K562 (cell line): ENCODE results near the gene NDUFB7. TPM values are rescaled to one million over a fixed set of nuclear protein-coding genes. Genes with fewer than 3 reads are reported as not detected.
A peak's percentile ranks its signal among the peaks of the same experiment; 100 is the strongest.

Experiments used
- C11orf30 ChIP-seq: fragments of 450-650 bp; IDR thresholded peaks from 2 replicates; pipeline ENCODE4 v1.6.1; 2016; ENCODE audit warnings: low read depth, mild to moderate bottlenecking
- CTCFL ChIP-seq: IDR thresholded peaks from 2 replicates; pipeline ENCODE4 v1.6.1; 2011; ENCODE audit warnings: borderline replicate concordance, low read depth, mild to moderate bottlenecking, moderate library complexity, low read length; ENCODE audit not compliant: insufficient read depth, poor library complexity, severe bottlenecking
- CXXC5 ChIP-seq: fragments of 250-450 bp; sonication (Bioruptor Pico); IDR thresholded peaks from 2 replicates; pipeline ENCODE4 v1.8.0; 2022; ENCODE audit warnings: inconsistent platforms, mild to moderate bottlenecking, moderate library complexity
- E2F6 ChIP-seq, 2 experiments: IDR thresholded peaks; 2 replicates each; pipeline ENCODE4 v1.6.1; 2011; ENCODE audit warnings: borderline replicate concordance in 1 of 2, control low read depth in 1 of 2, low read depth in 1 of 2, low read length in 1 of 2, mild to moderate bottlenecking in 1 of 2, mixed read lengths in 1 of 2, moderate library complexity in 1 of 2; ENCODE audit not compliant: insufficient read depth in 1 of 2, insufficient read length in 1 of 2, poor library complexity in 1 of 2, severe bottlenecking in 1 of 2; ENCODE audit errors: extremely low read depth in 1 of 2
- FIP1L1 ChIP-seq: fragments of 200-400 bp; formaldehyde crosslinking; IDR thresholded peaks from 2 replicates; pipeline ENCODE4 v1.6.1; 2018; ENCODE audit warnings: mild to moderate bottlenecking, low read depth, low read length; ENCODE audit not compliant: poor library complexity, severe bottlenecking
- HNRNPL ChIP-seq: fragments of 200-400 bp; formaldehyde crosslinking; IDR thresholded peaks from 2 replicates; pipeline ENCODE4 v1.6.1; 2017; ENCODE audit warnings: low read depth, mild to moderate bottlenecking, low read length
- MAZ ChIP-seq, 2 experiments: fragments of 450-650 bp in 1 of 2; sonication (generic) in 1 of 2; formaldehyde crosslinking; IDR thresholded peaks in 1 of 2; conservative IDR thresholded peaks in 1 of 2; 2 replicates each; pipeline versions ENCODE4 v1.4.0 to v1.5.0; 2020; ENCODE audit warnings: mild to moderate bottlenecking in 1 of 2, missing genetic modification reagents in 1 of 2
- RAD21 ChIP-seq, 2 experiments: fragments of 250-450 bp in 1 of 2; fragments of 450-650 bp in 1 of 2; sonication (Bioruptor Pico) in 1 of 2; formaldehyde crosslinking in 1 of 2; IDR thresholded peaks in 1 of 2; conservative IDR thresholded peaks in 1 of 2; 2 replicates each; pipeline versions ENCODE4 v1.4.0 to v1.8.0; 2020 to 2022; ENCODE audit warnings: mild to moderate bottlenecking in 2 of 2, moderate library complexity in 1 of 2
- RBBP5 ChIP-seq: fragments of 200-600 bp; sonication (generic); IDR thresholded peaks from 2 replicates; pipeline ENCODE4 v1.6.1; 2012; ENCODE audit warnings: borderline replicate concordance, mild to moderate bottlenecking, low read length, control low read depth, inconsistent platforms; ENCODE audit not compliant: insufficient read depth, poor library complexity, severe bottlenecking
- SAP30 ChIP-seq: fragments of 200-600 bp; sonication (generic); IDR thresholded peaks from 2 replicates; pipeline ENCODE4 v1.6.1; 2012; ENCODE audit warnings: borderline replicate concordance, low read depth, mild to moderate bottlenecking, moderate library complexity, low read length, control low read depth, inconsistent platforms; ENCODE audit not compliant: insufficient read depth, poor library complexity, severe bottlenecking
- STAT5A ChIP-seq: IDR thresholded peaks from 2 replicates; pipeline ENCODE4 v1.6.1; 2012; ENCODE audit warnings: low read length, inconsistent platforms, borderline replicate concordance
- YY1 ChIP-seq, 3 experiments: IDR thresholded peaks; 2 replicates each; pipeline ENCODE4 v1.6.1; 2011; ENCODE audit warnings: low read length in 2 of 3, mild to moderate bottlenecking in 2 of 3, moderate library complexity in 2 of 3, borderline replicate concordance in 1 of 3, control low read depth in 1 of 3, low read depth in 1 of 3; ENCODE audit not compliant: insufficient read depth in 3 of 3, insufficient replicate concordance in 2 of 3, control insufficient read depth in 1 of 3, insufficient read length in 1 of 3; ENCODE audit errors: extremely low read depth in 1 of 3
- ZKSCAN1 ChIP-seq: fragments of 150-350 bp; IDR thresholded peaks from 2 replicates; pipeline ENCODE4 v1.6.1; 2016; ENCODE audit warnings: low read depth, low read length
- ZNF75A ChIP-seq: fragments of 450-650 bp; formaldehyde crosslinking; IDR thresholded peaks from 2 replicates; pipeline ENCODE4 v1.4.0; 2020; ENCODE audit warnings: mild to moderate bottlenecking
- ZNF764 ChIP-seq: fragments of 250-450 bp; sonication (Bioruptor Pico); IDR thresholded peaks from 2 replicates; pipeline ENCODE4 v1.4.0; 2020; ENCODE audit warnings: low read depth, mild to moderate bottlenecking, moderate library complexity
- polyA plus RNA-seq, 8 experiments: library from polyadenylated mRNA; depleted of rRNA in 4 of 8; stranded (reverse) in 5 of 8; unstranded in 3 of 8; fragments of >200 nt; fragmentation: Nextera tagmentation in 2 of 8; fragmentation: Illumina TruSeq in 1 of 8; extraction: Ambion mirVana in 2 of 8; extraction: Trizol in 1 of 8; gene quantifications; 2 replicates each; pipeline versions ENCODE4 v1.2.1 to v1.2.3, GENCODE V29; 2011 to 2014; ENCODE audit warnings: inconsistent platforms in 1 of 8, missing spikeins in 1 of 8
- total RNA-seq, 7 experiments: library from RNA; depleted of rRNA in 6 of 7; stranded (reverse); fragments of >200 nt in 6 of 7; fragmentation: Illumina TruSeq in 2 of 7; extraction: Trizol in 2 of 7; gene quantifications; 2 replicates each; pipeline versions ENCODE4 v1.2.1 to v1.2.3, GENCODE V29; 2011 to 2021; ENCODE audit warnings: low replicate concordance in 1 of 7
- TF ChIP-seq, protein P1 (sequence below): fragments of 450-650 bp; formaldehyde crosslinking; IDR thresholded peaks from 2 replicates; pipeline ENCODE4 v1.4.0; 2022; ENCODE audit warnings: mild to moderate bottlenecking, moderate library complexity
- TF ChIP-seq, protein P2 (sequence below): sonication (generic); formaldehyde crosslinking; IDR thresholded peaks from 2 replicates; pipeline ENCODE4 v1.8.0; 2022; ENCODE audit warnings: missing genetic modification reagents, mild to moderate bottlenecking, borderline replicate concordance

NDUFB7 gene
- total and polyA plus RNA-seq, 9 of the 15 experiments (the other 6 are each of a cell fraction or from before 2014, with no cell fraction given), result 14.9 to 842 (median 137) TPM

GRCh38 chr19:14556662-14557188 lies 15.1 kb downstream of the NDUFB7 start (continued):
- TF ChIP-seq CTCFL, result peak; percentile 72
- TF ChIP-seq STAT5A, result no peak
- TF ChIP-seq ZNF764 (CRISPR knock-in tag), result peak; percentile 71; the same call in 1 of the 2 replicates
- no peak for TF ChIP-seq HNRNPL
- TF ChIP-seq, protein P1, sequence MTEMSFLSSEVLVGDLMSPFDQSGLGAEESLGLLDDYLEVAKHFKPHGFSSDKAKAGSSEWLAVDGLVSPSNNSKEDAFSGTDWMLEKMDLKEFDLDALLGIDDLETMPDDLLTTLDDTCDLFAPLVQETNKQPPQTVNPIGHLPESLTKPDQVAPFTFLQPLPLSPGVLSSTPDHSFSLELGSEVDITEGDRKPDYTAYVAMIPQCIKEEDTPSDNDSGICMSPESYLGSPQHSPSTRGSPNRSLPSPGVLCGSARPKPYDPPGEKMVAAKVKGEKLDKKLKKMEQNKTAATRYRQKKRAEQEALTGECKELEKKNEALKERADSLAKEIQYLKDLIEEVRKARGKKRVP (CRISPR knock-in tag), result no peak
- TF ChIP-seq E2F6 (IDR thresholded peaks at IDR 0.05; ENCODE audit: borderline replicate concordance in 1 of 2, extremely low read depth in 1 of 2, insufficient read depth in 1 of 2, insufficient read length in 1 of 2, low read depth in 1 of 2, low read length in 1 of 2, poor library complexity in 1 of 2, severe bottlenecking in 1 of 2), result no peak
- TF ChIP-seq MAZ (CRISPR knock-in tag; conservative IDR thresholded peaks at IDR 0.05 in 1 of 2, IDR thresholded peaks at IDR 0.05 in 1 of 2), result peak in 1 of 2 experiments; percentile 42; a peak in 1 of 4 replicates
- TF ChIP-seq YY1 (IDR thresholded peaks at IDR 0.05; ENCODE audit: borderline replicate concordance in 1 of 3, control insufficient read depth in 1 of 3, extremely low read depth in 1 of 3, insufficient read depth in 3 of 3, insufficient read length in 1 of 3, insufficient replicate concordance in 2 of 3, low read depth in 1 of 3, low read length in 2 of 3), result peak in 1 of 3 experiments; percentile 52
- TF ChIP-seq CXXC5, result peak; percentile 51; the same call in 1 of the 2 replicates
- TF ChIP-seq, protein P2, sequence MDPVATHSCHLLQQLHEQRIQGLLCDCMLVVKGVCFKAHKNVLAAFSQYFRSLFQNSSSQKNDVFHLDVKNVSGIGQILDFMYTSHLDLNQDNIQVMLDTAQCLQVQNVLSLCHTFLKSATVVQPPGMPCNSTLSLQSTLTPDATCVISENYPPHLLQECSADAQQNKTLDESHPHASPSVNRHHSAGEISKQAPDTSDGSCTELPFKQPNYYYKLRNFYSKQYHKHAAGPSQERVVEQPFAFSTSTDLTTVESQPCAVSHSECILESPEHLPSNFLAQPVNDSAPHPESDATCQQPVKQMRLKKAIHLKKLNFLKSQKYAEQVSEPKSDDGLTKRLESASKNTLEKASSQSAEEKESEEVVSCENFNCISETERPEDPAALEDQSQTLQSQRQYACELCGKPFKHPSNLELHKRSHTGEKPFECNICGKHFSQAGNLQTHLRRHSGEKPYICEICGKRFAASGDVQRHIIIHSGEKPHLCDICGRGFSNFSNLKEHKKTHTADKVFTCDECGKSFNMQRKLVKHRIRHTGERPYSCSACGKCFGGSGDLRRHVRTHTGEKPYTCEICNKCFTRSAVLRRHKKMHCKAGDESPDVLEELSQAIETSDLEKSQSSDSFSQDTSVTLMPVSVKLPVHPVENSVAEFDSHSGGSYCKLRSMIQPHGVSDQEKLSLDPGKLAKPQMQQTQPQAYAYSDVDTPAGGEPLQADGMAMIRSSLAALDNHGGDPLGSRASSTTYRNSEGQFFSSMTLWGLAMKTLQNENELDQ (CRISPR knock-in tag), result no peak
- TF ChIP-seq ZKSCAN1, result 0 out of 2 replicates have a peak, but pooled peaks have one; percentile 29
- TF ChIP-seq ZNF75A, result no peak
- peak; percentile 61 for TF ChIP-seq RBBP5
- no peak for TF ChIP-seq C11orf30
- peak; percentile 48 for TF ChIP-seq FIP1L1
- TF ChIP-seq SAP30, result no peak
- peak; percentile 36 to 74; a peak in 3 of 4 replicates for TF ChIP-seq RAD21 (CRISPR knock-in tag; conservative IDR thresholded peaks at IDR 0.05 in 1 of 2, IDR thresholded peaks at IDR 0.05 in 1 of 2)
